HepG2 (cell line): ENCODE data around the gene TRMT112. TPM values are rescaled to one million over a fixed set of nuclear protein-coding genes. Genes with fewer than 3 reads are reported as not detected.

Experiments used
- DNMT3B ChIP-seq: conservative IDR thresholded peaks from 2 replicates; pipeline ENCODE4 v1.6.1; 2016; ENCODE audit warnings: missing biosample characterization, control low read depth
- GABPB1 ChIP-seq: IDR thresholded peaks from 2 replicates; pipeline ENCODE4 v1.6.1; 2016; ENCODE audit warnings: mild to moderate bottlenecking, missing genetic modification reagents, moderate library complexity, missing compliant biosample characterization
- GATAD1 ChIP-seq: IDR thresholded peaks from 2 replicates; pipeline ENCODE4 v1.6.1; 2016; ENCODE audit warnings: missing genetic modification reagents, missing compliant biosample characterization
- HDAC1 ChIP-seq: sonication (generic); formaldehyde crosslinking; IDR thresholded peaks from 2 replicates; pipeline ENCODE4 v1.5.1; 2020; ENCODE audit warnings: mild to moderate bottlenecking, missing genetic modification reagents
- IRF2 ChIP-seq: IDR thresholded peaks from 2 replicates; pipeline ENCODE4 v1.6.1; 2018; ENCODE audit warnings: missing genetic modification reagents, missing compliant biosample characterization
- KDM3A ChIP-seq: IDR thresholded peaks from 2 replicates; pipeline ENCODE4 v1.6.1; 2018; ENCODE audit warnings: low read depth, missing compliant biosample characterization
- NR1H2 ChIP-seq: sonication (generic); formaldehyde crosslinking; IDR thresholded peaks from 2 replicates; pipeline ENCODE4 v1.8.1; 2022; ENCODE audit warnings: low read depth, missing genetic modification reagents, borderline replicate concordance
- PAF1 ChIP-seq: IDR thresholded peaks from 2 replicates; pipeline ENCODE4 v1.6.1; 2016; ENCODE audit warnings: missing genetic modification reagents, missing compliant biosample characterization
- RELA ChIP-seq: sonication (generic); formaldehyde crosslinking; IDR thresholded peaks from 2 replicates; pipeline ENCODE4 v1.4.0; 2020; ENCODE audit warnings: missing genetic modification reagents
- RXRA ChIP-seq: sonication (generic); formaldehyde crosslinking; IDR thresholded peaks from 2 replicates; pipeline ENCODE4 v1.5.1; 2020; ENCODE audit warnings: missing genetic modification reagents
- SRSF1 ChIP-seq: fragments of 200-400 bp; formaldehyde crosslinking; optimal IDR thresholded peaks from 2 replicates; pipeline ENCODE3; 2017; ENCODE audit warnings: mild to moderate bottlenecking, low read depth, low read length, moderate library complexity
- STAG1 ChIP-seq: sonication (generic); formaldehyde crosslinking; IDR thresholded peaks from 2 replicates; pipeline ENCODE4 v1.4.0; 2020; ENCODE audit warnings: missing genetic modification reagents
- XRCC5 ChIP-seq: fragments of 200-400 bp; formaldehyde crosslinking; optimal IDR thresholded peaks from 2 replicates; pipeline ENCODE3; 2017; ENCODE audit warnings: mild to moderate bottlenecking, low read length
- ZBTB40 ChIP-seq, 2 experiments: fragments of 450-650 bp in 1 of 2; sonication (generic) in 1 of 2; formaldehyde crosslinking in 1 of 2; IDR thresholded peaks; 2 replicates each; pipeline versions ENCODE4 v1.6.1 to v1.8.0; 2016 to 2022; ENCODE audit warnings: antibody characterized with exemption in 1 of 2, mild to moderate bottlenecking in 1 of 2, missing genetic modification reagents in 1 of 2
- ZNF605 ChIP-seq: sonication (generic); formaldehyde crosslinking; IDR thresholded peaks from 2 replicates; pipeline ENCODE4 v1.8.0; 2022; ENCODE audit warnings: mild to moderate bottlenecking, missing genetic modification reagents
- ZNF747 ChIP-seq: sonication (generic); formaldehyde crosslinking; IDR thresholded peaks from 2 replicates; pipeline ENCODE4 v1.8.1; 2023; ENCODE audit warnings: missing genetic modification reagents, mild to moderate bottlenecking, borderline replicate concordance
- ZNF768 ChIP-seq: sonication (generic); formaldehyde crosslinking; IDR thresholded peaks from 2 replicates; pipeline ENCODE4 v1.4.0; 2020; ENCODE audit warnings: missing genetic modification reagents
- polyA plus RNA-seq, 8 experiments: library from polyadenylated mRNA; depleted of rRNA in 3 of 8; stranded (reverse) in 7 of 8; unstranded in 1 of 8; fragments of >200 nt; fragmentation: Illumina TruSeq in 4 of 8; extraction: Trizol in 4 of 8; gene quantifications; 2 replicates each; pipeline versions ENCODE4 v1.2.1 to v1.2.3, GENCODE V29; 2011 to 2016; ENCODE audit warnings: low read depth in 4 of 8, missing spikeins in 1 of 8, mixed read lengths in 1 of 8; ENCODE audit not compliant: insufficient read depth in 1 of 8
- total RNA-seq, 5 experiments: library from RNA; depleted of rRNA; stranded (reverse); fragments of >200 nt; fragmentation: Illumina TruSeq; extraction: Trizol; gene quantifications; 2 replicates each; pipeline ENCODE4 v1.2.3, GENCODE V29; 2016; ENCODE audit warnings: low read depth in 1 of 5
- TF ChIP-seq, protein P1 (sequence below): IDR thresholded peaks from 2 replicates; pipeline ENCODE4 v1.6.1; 2012; ENCODE audit warnings: low read depth, low read length, improper control_type of control experiment
- TF ChIP-seq, protein P2 (sequence below): sonication (generic); formaldehyde crosslinking; IDR thresholded peaks from 2 replicates; pipeline ENCODE4 v1.4.0; 2020; ENCODE audit warnings: missing genetic modification reagents

TRMT112 gene
- total and polyA plus RNA-seq, 2 of the 13 experiments (the other 11 are each of a cell fraction or from before 2014, with no cell fraction given): 186 to 409 TPM

DNA sequence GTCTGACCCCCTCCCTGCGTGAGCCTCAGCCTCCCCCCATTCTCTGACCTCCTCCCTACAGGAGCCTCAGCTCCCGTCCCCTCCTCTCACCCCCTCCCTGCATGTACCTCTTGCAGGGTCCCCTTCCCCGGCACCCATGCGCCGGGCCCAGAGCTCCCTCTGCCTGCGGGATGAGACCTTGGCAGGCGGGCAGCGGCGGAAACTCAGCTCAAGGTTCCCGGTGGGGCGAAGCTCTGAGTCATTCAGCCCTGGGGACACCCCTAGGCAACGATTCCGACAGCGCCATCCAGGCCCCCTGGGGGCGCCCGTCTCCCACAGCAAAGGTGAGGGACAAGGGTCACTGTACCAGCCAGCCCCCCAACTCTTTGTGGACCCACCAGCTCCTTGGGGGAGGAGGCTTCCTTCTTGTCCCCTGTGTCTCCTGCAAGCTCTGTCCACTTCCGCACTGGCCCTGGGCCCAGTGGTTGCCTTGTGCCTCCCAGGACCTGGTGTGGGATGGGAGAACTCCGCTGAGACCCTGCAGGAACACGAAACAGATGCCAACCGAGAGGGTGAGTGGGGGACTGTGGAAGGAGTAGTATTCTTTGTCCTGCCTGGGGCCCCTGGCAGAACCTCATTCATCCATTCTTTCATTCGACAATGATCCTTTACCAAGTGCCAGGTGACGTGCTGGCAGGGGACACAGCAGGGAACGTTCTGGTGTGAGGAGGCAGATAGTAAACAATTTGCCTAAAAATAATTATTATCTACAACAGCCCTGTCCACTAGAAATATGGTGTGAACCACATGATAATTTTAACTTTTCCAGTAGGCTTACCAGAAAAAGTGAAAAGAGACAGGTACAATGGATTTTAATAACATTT lies 38.0 kb upstream of the TRMT112 start (continued):
- no peak for TF ChIP-seq ZBTB40 (IDR thresholded peaks at IDR 0.05)
- TF ChIP-seq ZBTB40 (CRISPR knock-in tag; IDR thresholded peaks at IDR 0.05): peak; percentile 47; the same call in 1 of the 2 replicates
- peak; percentile 51; the same call in 1 of the 2 replicates for TF ChIP-seq RXRA (CRISPR knock-in tag)
- peak; percentile 65; the same call in 1 of the 2 replicates for TF ChIP-seq ZNF747 (CRISPR knock-in tag)
- peak; percentile 50; the same call in 1 of the 2 replicates for TF ChIP-seq GATAD1
- no peak for TF ChIP-seq NR1H2 (CRISPR knock-in tag)
- TF ChIP-seq ZNF605 (CRISPR knock-in tag): peak; percentile 52; the same call in 1 of the 2 replicates
- peak; percentile 80 for TF ChIP-seq GABPB1 (CRISPR knock-in tag)
- peak; percentile 46; the same call in 1 of the 2 replicates for TF ChIP-seq IRF2
- TF ChIP-seq HDAC1: peak; percentile 66
- TF ChIP-seq STAG1 (CRISPR knock-in tag): peak; percentile 73
- TF ChIP-seq, protein P1, sequence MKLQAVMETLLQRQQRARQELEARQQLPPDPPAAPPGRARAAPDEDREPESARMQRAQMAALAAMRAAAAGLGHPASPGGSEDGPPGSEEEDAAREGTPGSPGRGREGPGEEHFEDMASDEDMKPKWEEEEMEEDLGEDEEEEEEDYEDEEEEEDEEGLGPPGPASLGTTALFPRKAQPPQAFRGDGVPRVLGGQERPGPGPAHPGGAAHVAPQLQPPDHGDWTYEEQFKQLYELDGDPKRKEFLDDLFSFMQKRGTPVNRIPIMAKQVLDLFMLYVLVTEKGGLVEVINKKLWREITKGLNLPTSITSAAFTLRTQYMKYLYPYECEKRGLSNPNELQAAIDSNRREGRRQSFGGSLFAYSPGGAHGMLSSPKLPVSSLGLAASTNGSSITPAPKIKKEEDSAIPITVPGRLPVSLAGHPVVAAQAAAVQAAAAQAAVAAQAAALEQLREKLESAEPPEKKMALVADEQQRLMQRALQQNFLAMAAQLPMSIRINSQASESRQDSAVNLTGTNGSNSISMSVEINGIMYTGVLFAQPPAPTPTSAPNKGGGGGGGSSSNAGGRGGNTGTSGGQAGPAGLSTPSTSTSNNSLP: 0 out of 2 replicates have a peak, but pooled peaks have one; percentile 19
- TF ChIP-seq DNMT3B: no peak
- peak; percentile 95 for TF ChIP-seq XRCC5
- peak; percentile 92 for TF ChIP-seq KDM3A (CRISPR knock-in tag)
- TF ChIP-seq, protein P2, sequence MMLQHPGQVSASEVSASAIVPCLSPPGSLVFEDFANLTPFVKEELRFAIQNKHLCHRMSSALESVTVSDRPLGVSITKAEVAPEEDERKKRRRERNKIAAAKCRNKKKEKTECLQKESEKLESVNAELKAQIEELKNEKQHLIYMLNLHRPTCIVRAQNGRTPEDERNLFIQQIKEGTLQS (CRISPR knock-in tag): peak; percentile 64; the same call in 1 of the 2 replicates
- peak; percentile 77 for TF ChIP-seq SRSF1
- TF ChIP-seq RELA (CRISPR knock-in tag): 0 out of 2 replicates have a peak, but pooled peaks have one; percentile 59
- no peak for TF ChIP-seq ZNF768 (CRISPR knock-in tag)
- no peak for TF ChIP-seq PAF1 (CRISPR knock-in tag)
